IPS-20b (cell line): ENCODE measurements around the gene DHX58.
A peak's percentile ranks its signal among the peaks of the same experiment; 100 is the strongest.

Source experiments
- H3K27ac ChIP-seq: one replicate; pipeline ENCODE4 v1.5.1; 2013; ENCODE audit warnings: low read length
- H3K27me3 ChIP-seq: 2 replicates; pipeline ENCODE4 v1.6.1; 2013; ENCODE audit warnings: mild to moderate bottlenecking, low read length, inconsistent platforms; ENCODE audit not compliant: insufficient read depth
- H3K36me3 ChIP-seq: 2 replicates; pipeline ENCODE4 v1.6.1; 2013; ENCODE audit warnings: low read depth, mild to moderate bottlenecking, inconsistent platforms, low read length, moderate library complexity; ENCODE audit not compliant: insufficient read depth
- H3K4me1 ChIP-seq: 2 replicates; pipeline ENCODE4 v1.6.1; 2013; ENCODE audit warnings: mild to moderate bottlenecking, control low read depth, inconsistent platforms, low read length, moderate library complexity; ENCODE audit not compliant: insufficient read depth
- H3K4me3 ChIP-seq: 2 replicates; pipeline ENCODE4 v1.5.1; 2013; ENCODE audit warnings: mild to moderate bottlenecking, low read length, inconsistent platforms
- H3K9ac ChIP-seq: 2 replicates; pipeline ENCODE4 v1.6.1; 2013; ENCODE audit warnings: low read depth, mild to moderate bottlenecking, inconsistent platforms, low read length, moderate library complexity
- H3K9me3 ChIP-seq: 2 replicates; pipeline ENCODE4 v1.6.1; 2013; ENCODE audit warnings: mild to moderate bottlenecking, low read depth, low read length, inconsistent platforms; ENCODE audit not compliant: insufficient read depth

Gene DHX58

DNA sequence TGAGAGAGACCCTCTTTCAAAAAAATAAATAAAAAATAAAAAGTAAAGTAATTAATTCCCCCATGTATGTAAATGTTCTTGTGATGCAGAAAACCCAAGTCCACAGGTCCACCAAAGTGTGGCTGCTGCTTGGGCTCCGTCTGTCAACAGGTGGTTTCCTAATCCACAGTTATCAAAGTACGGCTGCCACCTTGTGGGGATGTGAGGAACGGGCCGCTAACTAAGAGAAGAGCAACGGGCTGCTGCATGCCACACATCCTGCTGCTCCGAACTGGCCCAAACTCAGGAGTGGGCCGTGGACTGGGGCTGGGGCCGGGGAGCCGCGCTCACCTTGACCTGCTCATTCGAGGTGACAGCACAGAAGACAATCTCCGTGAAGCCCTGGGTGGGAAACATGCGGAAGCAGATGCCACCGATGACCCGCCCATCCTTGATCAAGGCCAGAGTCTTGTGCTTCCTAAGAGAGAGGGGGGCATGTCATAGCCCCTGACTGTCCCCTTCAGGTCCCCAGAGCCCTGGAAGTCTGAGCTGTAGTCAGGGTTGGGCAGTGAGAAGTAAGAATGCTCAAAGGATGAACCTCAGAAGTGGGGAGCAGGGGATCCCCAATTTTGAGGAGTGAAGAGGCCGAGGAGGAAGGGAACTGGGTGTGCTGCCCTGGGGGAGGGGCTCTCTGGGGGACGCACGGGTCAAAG is 4.3 kb upstream of the DHX58 start:
- Histone ChIP-seq H3K27ac (no peak overlapping the region), H3K36me3 (peaks cover 21% of the 10 kb centered on the region), H3K9ac (no peak overlapping the region), H3K4me3 (no peak overlapping the region), H3K9me3 (no peaks in the 10 kb centered on the region), H3K4me1 (no peaks in the 10 kb centered on the region; the same call in 1 of the 2 replicates), H3K27me3 (no peaks in the 10 kb centered on the region)

DNA sequence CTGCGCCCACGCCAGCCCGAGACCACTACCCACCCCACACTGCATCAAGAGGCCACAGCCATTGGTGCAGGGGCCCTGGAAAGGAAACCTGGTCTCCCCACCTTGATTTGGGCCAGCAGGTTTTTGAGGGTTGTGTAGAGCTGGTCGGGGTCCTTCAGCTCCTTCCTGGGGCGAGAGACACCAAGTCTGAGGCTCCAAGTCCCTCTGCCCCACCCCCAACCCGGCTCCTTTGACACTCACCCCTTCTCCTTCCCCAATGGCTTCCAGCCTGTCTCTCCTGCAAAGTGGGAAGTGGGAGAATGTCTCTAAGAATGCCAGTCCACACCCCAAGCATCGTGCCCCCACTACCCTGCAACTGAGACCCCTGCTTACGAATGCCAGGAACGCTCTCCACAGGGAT is 1.6 kb upstream of the DHX58 start:
- H3K27me3 ChIP-seq = no peaks in the 10 kb centered on the region
- no peaks in the 10 kb centered on the region for H3K4me1 ChIP-seq
- H3K9me3 ChIP-seq = no peaks in the 10 kb centered on the region
- peaks cover 21% of the 10 kb centered on the region for H3K36me3 ChIP-seq
- H3K27ac ChIP-seq = no peak overlapping the region
- no peak overlapping the region for H3K9ac ChIP-seq
- H3K4me3 ChIP-seq = no peak overlapping the region

DNA sequence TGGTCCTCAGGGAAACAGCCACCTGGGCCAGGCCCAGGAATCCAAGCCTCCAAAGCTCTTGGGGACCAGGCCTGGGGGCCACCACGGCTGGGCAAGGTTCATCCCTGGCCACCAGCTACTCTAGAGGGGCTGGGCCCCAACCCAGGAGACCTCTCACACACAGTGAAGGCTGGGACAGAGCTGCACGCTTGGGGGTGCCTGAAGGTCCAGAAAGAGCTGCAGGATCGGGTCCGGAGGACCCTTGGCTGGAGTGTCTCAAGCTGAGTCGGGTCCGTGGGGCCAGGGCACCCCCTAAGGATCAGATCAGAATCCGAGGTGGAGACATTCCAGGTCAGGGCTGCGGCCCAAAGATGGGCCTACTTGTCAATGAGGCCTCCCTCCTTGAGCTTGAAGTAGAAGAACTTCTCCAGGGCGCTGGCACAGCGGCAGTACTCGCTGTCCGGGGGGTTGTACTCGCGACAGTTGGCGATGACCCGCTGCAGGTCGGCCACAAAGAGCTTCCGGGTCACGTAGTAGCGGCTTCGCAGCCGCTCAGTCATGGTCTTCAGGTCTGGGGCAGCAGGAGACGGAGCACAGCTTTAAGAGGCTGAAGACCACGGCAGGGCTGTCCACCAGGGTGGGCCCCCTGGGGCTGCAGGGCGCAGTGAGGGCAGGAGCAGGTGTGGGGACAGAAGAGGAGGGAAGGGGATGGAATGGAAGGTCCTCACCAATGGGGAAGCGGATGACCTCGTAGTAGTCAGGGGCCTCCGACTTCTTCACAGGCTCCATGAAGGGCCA is 967 bp upstream of the DHX58 start:
- H3K4me1 ChIP-seq = no peaks in the 10 kb centered on the region
- H3K9me3 ChIP-seq = no peaks in the 10 kb centered on the region
- peaks cover 21% of the 10 kb centered on the region for H3K36me3 ChIP-seq
- no peak overlapping the region for H3K27ac ChIP-seq
- no peak overlapping the region for H3K4me3 ChIP-seq
- no peak overlapping the region for H3K9ac ChIP-seq
- H3K27me3 ChIP-seq = no peaks in the 10 kb centered on the region

DNA sequence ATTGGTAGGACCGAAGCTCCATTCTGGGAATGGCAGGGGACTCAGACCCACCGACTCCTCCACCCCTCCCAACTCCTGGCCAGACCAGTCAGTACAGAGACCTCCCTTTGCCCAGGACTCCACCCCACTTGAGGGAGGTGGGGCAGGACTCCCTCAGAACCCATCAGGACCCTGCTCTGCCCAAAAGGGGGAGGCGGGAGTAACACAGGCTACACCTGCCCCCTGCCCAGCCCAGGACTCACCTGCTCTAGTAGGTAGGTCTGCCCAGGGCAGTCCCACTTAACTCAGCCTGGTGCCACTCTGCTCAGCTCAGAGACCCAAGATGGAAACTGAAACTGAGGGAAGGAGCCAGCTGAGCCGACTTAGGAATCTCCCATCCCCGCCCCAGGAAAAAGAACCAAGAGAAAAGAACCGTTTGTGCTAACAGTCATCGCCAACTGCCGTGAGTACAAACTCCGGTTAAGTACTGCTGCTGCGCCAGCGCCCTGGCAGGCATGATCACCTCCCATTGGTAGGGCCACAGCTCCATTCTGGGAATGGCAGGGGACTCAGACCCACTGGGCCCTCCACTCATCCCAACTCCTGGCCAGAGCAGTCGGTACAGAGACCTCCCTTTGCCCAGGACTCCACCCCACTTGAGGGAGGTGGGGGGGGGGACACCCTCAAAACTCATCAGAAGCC is 503 bp downstream of the DHX58 start:
- no peak overlapping the region for H3K9ac ChIP-seq
- H3K4me1 ChIP-seq = no peaks in the 10 kb centered on the region
- H3K27ac ChIP-seq = no peak overlapping the region
- no peaks in the 10 kb centered on the region for H3K9me3 ChIP-seq
- no peaks in the 10 kb centered on the region for H3K27me3 ChIP-seq
- peaks cover 21% of the 10 kb centered on the region for H3K36me3 ChIP-seq
- H3K4me3 ChIP-seq = no peak overlapping the region

DNA sequence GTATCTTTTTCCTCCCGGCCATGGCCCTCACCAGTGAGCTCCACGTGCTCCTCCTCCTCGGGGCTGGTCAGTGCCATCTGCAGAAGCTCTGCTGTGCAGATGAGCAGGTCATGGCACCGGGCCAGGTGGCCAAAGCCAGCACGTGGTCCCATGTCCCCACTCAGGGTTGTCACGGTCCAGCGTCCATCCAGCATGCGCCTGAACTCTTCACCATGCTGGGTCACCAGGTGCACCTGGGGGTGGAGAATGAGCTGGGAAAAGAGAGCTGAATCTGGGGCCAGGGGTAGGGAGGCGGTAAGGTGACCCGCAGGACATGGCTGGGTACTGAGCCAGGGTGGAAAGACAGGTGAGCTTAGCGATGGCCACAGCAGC is 1.3 kb downstream of the DHX58 start:
- Histone ChIP-seq H3K9ac (no peak overlapping the region), H3K36me3 (peaks cover 21% of the 10 kb centered on the region), H3K4me3 (no peak overlapping the region), H3K27ac (no peak overlapping the region), H3K4me1 (no peaks in the 10 kb centered on the region), H3K27me3 (no peaks in the 10 kb centered on the region), H3K9me3 (no peaks in the 10 kb centered on the region)

DNA sequence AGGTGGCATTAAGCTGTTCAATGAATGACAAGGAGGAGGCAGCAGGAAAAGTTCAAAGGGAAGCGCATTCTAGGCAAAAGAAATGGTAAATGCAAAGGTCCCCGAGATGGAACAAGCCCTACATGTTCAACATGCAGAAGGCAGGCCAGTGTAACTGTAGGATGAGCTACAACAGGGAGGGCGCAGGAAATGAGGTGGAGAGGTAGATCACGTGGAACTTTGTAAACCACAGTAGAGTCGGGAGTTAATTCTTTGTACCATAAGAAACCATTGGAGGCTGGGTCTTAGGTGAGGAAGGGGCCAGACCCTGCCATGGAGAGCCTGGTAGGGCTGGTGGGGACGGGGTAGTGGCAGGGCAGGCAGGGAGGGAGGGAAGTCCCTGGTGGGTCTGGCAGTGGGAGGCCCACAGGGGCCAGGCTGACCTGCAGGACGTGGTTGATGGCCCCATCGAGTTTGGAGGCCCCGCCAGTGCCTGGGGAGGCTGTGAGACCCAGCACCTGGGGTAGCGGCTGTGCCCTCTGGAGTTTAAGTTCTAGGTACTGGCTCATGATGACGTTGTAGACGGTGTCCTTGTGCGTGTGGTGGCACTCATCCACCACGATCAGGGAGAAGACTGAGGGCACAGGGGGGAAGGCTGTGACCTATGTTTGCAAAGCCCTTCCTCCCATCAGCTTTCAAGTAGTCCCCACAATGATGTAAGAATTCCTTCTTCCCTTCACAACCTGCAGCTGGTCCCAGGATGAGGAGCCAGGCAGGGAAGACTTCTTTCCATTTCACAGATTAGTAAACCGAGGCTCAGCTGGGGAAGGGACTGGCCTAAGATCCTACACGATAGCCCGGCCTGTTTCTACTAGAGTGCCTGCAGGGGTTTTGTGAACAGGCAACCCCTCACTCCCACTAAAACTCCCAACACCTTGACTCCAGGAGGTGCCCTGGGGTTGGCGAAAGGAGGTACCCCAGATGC is 1.9 kb downstream of the DHX58 start:
- Histone ChIP-seq H3K27me3 (no peaks in the 10 kb centered on the region), H3K4me1 (no peaks in the 10 kb centered on the region), H3K36me3 (peaks cover 19% of the 10 kb centered on the region), H3K27ac (no peak overlapping the region), H3K9me3 (no peaks in the 10 kb centered on the region), H3K4me3 (no peak overlapping the region), H3K9ac (no peak overlapping the region)

DNA sequence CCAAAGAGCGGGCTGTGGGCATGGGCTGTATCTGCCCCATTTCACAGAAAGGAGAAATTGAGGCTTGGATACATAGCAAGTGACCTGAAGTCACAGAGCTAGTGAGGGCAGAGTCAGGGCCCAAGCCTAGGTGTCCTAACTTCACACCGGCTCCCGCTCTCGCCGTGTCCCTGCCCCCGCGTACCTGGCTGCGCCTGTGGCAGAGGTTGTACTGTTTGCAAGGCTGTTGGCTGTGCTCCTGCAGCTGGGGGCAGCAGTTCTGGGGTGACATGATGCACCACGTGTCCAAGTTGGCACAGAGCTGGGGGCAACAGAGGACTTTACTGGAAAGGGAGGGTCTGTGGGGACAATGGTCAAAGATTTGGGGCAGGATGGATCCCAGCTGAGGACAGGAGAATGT is 3.4 kb downstream of the DHX58 start:
- no peak overlapping the region for H3K4me3 ChIP-seq
- no peak overlapping the region for H3K9ac ChIP-seq
- H3K27ac ChIP-seq = no peak overlapping the region
- H3K4me1 ChIP-seq = no peaks in the 10 kb centered on the region
- no peaks in the 10 kb centered on the region for H3K27me3 ChIP-seq
- no peaks in the 10 kb centered on the region for H3K9me3 ChIP-seq
- 0 out of 2 replicates have a peak, but pooled peaks cover 8% of the 10 kb centered on the region for H3K36me3 ChIP-seq

DNA sequence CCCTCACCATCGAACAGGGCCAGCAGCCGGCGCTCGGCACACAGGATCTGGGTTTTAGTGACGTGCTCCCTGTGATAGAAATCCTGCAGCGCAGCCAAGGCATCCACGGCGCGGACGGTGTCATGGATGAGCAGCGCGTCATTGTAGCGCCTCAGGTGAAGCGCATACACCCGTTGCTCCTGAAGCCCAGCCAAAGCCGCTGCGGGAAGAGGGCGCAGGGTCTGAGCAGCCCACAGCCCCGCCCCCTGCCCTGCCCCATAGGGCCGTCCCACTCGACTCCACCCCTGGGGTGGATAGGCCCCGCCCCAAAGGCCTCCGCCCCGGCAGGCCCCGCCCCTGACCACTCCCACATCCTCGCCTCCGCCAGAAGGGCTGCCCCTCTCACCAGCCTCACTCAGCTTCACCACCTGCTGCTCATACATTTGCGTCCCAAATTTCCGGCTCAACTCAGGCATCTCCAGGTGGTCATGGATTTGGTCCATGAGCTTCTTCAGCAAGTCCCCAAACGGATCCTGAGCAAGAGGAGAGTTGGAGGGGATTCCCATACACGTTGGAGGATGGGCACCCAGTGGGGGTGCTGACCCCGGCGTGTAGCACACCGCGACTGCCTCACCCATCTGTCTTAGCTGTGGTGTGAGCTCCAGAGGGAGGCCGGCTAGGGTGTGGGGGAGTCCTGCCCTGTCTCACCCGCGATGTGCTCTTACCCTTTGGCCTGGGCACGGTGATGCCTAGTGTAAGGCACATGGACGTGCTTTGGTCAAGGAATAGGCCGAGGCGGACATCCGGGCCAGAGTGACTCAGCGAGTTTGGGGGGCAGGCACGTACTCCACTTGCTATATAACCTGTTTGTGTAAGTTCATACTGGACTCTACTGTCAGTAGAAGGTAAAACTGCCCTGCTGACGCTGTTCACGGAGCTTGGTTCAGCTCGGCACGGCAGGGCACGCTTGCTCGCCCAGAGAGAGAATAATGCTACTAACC is 4.6 kb downstream of the DHX58 start:
- no peaks in the 10 kb centered on the region; the same call in 1 of the 2 replicates for H3K27me3 ChIP-seq
- H3K27ac ChIP-seq = no peak overlapping the region
- H3K4me1 ChIP-seq = no peaks in the 10 kb centered on the region
- H3K4me3 ChIP-seq = peak overlapping the region; percentile 69; the same call in 1 of the 2 replicates
- no peaks in the 10 kb centered on the region for H3K36me3 ChIP-seq
- H3K9ac ChIP-seq = peak overlapping the region; percentile 27; the same call in 1 of the 2 replicates
- no peaks in the 10 kb centered on the region for H3K9me3 ChIP-seq

DNA sequence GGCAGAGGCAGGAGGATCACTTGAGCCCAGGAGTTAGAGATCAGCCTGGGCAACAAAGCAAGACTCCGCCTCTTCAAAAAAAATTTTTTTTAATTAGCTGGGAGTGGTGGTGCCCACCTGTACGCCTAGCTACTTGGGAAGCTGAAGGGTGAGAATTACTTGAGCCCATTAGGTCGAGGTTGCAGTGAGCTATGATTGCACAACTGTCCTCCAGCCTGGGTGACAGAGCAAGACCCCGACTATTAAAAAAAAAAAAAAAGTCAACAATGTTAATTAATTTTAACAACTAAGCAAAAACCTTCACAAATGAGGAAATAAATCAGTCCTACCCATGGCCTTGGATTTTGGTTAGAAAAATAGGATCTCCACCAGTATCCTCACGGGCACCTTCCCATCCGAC is 5.4 kb downstream of the DHX58 start:
- no peaks in the 10 kb centered on the region for H3K36me3 ChIP-seq
- no peaks in the 10 kb centered on the region; the same call in 1 of the 2 replicates for H3K27me3 ChIP-seq
- no peaks in the 10 kb centered on the region for H3K9me3 ChIP-seq
- peak overlapping the region; percentile 69; the same call in 1 of the 2 replicates for H3K4me3 ChIP-seq
- no peak overlapping the region for H3K27ac ChIP-seq
- H3K4me1 ChIP-seq = no peaks in the 10 kb centered on the region
- peak overlapping the region; percentile 27; the same call in 1 of the 2 replicates for H3K9ac ChIP-seq

DNA sequence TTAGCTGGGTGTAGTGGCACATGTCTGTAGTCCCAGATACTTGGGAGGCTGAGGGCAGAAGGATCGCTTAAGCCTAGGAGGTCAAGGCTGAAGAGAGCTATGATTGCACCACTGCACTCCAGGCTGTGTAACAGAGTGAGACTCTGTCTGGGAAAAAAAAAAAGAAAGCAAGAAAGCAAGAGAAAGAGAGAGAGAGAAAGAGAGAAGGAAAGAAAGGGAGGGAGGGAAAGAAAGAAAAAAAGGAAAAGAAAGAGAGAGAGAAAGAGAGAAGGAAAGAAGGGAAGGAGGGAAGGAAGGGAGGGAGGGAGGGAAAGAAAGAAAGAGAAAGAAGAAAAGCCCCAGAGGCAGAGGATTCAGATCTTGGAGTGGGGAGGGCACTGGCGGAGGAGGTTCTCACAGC is 6.5 kb downstream of the DHX58 start:
- no peak overlapping the region for H3K27ac ChIP-seq
- no peaks in the 10 kb centered on the region for H3K36me3 ChIP-seq

More for the DNA sequence above, 6.5 kb downstream of the DHX58 start:
- H3K4me3 ChIP-seq = no peak overlapping the region
- H3K4me1 ChIP-seq = no peaks in the 10 kb centered on the region
- H3K27me3 ChIP-seq = no peaks in the 10 kb centered on the region; the same call in 1 of the 2 replicates
- H3K9me3 ChIP-seq = no peaks in the 10 kb centered on the region
- H3K9ac ChIP-seq = no peak overlapping the region
